Osteoblast (primary cell): ENCODE data around the gene AFAP1L2. TPM values are rescaled to one million over a fixed set of nuclear protein-coding genes. Genes with fewer than 3 reads are reported as not detected.

Experiments
- DNase-seq: peaks from one replicate; pipeline ENCODE4 v3.0.0; 2011; ENCODE audit warnings: low spot score, mixed read lengths; ENCODE audit not compliant: insufficient read length; ENCODE audit errors: missing footprints
- H2AFZ ChIP-seq: 2 replicates; pipeline ENCODE4 v1.6.0; 2011; ENCODE audit warnings: mild to moderate bottlenecking, low read length
- H3K27ac ChIP-seq: 2 replicates; pipeline ENCODE4 v1.5.1; 2011; ENCODE audit warnings: mild to moderate bottlenecking, low read depth, low read length, moderate library complexity
- H3K27me3 ChIP-seq: 2 replicates; pipeline ENCODE4 v1.6.0; 2012; ENCODE audit warnings: mild to moderate bottlenecking, control low read depth, inconsistent platforms, low read length, moderate library complexity; ENCODE audit not compliant: insufficient read depth
- H3K36me3 ChIP-seq: 2 replicates; pipeline ENCODE4 v1.5.1; 2011; ENCODE audit warnings: mild to moderate bottlenecking, low read length, control low read depth, moderate library complexity; ENCODE audit not compliant: insufficient read depth
- H3K4me1 ChIP-seq: 2 replicates; pipeline ENCODE4 v1.5.1; 2011; ENCODE audit warnings: mild to moderate bottlenecking, low read length, control low read depth, moderate library complexity; ENCODE audit not compliant: insufficient read depth
- H3K4me2 ChIP-seq: 2 replicates; pipeline ENCODE4 v1.6.0; 2011; ENCODE audit warnings: mild to moderate bottlenecking, low read length; ENCODE audit not compliant: insufficient read depth
- H3K4me3 ChIP-seq: fragments of 200-600 bp; sonication (generic); 3 replicates; pipeline ENCODE4 v1.5.1; 2012; ENCODE audit warnings: mild to moderate bottlenecking, low read length, inconsistent platforms; ENCODE audit not compliant: insufficient read depth
- H3K79me2 ChIP-seq: 2 replicates; pipeline ENCODE4 v1.6.0; 2012; ENCODE audit warnings: mild to moderate bottlenecking, low read length, control low read depth, inconsistent platforms; ENCODE audit not compliant: insufficient read depth
- H3K9me3 ChIP-seq: 2 replicates; pipeline ENCODE4 v1.5.1; 2011; ENCODE audit warnings: low read depth, low read length, control low read depth
- H4K20me1 ChIP-seq: 2 replicates; pipeline ENCODE4 v1.6.0; 2012; ENCODE audit warnings: mild to moderate bottlenecking, low read length, control low read depth; ENCODE audit not compliant: insufficient read depth
- CTCF ChIP-seq: IDR thresholded peaks from 2 replicates; pipeline ENCODE4 v1.5.1; 2011; ENCODE audit warnings: mild to moderate bottlenecking, low read depth, low read length, moderate library complexity; ENCODE audit errors: extremely low read depth
- total RNA-seq: library from RNA; depleted of rRNA; stranded (reverse); fragments of >200 nt; gene quantifications from 2 replicates; pipeline ENCODE4 v1.2.3, GENCODE V29; 2012

The AFAP1L2 gene
- total RNA-seq, 1 donor: 0.36 TPM

DNA sequence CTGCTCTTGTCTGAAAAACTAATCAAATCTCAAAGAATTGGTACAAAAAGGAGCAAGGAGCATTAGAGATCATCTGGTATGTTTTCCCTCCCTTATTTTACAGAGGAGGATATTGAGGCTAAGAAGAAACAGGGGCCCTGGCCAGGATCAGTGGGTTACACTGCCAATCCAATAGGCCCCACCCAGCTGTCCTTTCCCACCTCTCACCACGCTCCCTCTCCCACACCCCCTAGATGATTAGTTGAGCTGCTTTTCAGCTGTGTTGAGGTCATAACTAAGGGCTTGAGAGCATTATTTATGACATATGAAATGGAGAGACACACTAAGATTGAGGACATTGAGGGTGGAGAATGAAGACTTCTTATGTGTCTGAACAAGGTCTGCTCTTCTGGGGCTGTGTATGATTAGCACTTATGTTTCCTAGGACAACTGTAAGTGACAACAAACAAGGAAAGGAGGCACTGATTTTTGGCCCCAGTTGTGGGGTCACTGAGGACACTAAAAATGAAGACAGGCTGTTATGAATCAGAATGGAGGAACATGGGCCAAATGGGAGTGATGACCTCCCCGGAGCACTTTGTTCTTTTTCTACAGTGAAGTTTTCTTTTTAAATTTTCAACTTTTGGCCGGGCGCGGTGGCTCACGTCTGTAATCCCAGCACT lies 138.8 kb downstream of the AFAP1L2 start:
- H3K4me3 ChIP-seq: no peak overlapping the region
- no peak for DNase-seq
- no peak overlapping the region for H2AFZ ChIP-seq
- no peaks in the 10 kb centered on the region for H3K36me3 ChIP-seq
- peaks cover 16% of the 10 kb centered on the region for H3K27me3 ChIP-seq
- H3K27ac ChIP-seq: no peak overlapping the region
- H3K4me1 ChIP-seq: peaks cover 8% of the 10 kb centered on the region
- no peak overlapping the region for H3K4me2 ChIP-seq
- TF ChIP-seq CTCF: no peak
- H3K79me2 ChIP-seq: no peaks in the 10 kb centered on the region
- H3K9me3 ChIP-seq: no peaks in the 10 kb centered on the region
- H4K20me1 ChIP-seq: no peaks in the 10 kb centered on the region

DNA sequence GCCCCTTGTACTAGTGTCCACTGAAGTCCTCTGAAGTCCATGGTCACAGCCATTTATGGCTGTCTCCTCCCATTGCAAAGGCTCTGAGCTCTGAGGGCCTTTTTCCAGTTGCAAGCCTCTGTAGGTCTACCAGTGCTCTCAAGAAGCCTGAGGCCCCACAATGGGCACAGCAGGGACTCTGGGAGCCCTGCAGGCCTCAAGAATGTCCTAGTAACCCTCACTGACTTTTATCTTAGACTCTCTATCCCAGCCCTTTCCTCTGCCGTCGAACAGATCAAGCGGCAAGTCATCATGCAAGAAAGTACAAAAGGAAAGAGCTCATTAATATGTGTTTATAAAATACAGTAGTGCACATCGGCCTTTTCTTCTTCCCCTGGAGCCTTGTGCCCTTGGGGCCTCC lies 141.8 kb downstream of the AFAP1L2 start:
- H2AFZ ChIP-seq: no peak overlapping the region
- peaks cover 4% of the 10 kb centered on the region for H3K27me3 ChIP-seq
- no peak for TF ChIP-seq CTCF
- no peak overlapping the region for H3K4me3 ChIP-seq
- no peaks in the 10 kb centered on the region for H3K36me3 ChIP-seq
- H3K27ac ChIP-seq: no peak overlapping the region
- no peaks in the 10 kb centered on the region for H3K9me3 ChIP-seq
- H3K4me2 ChIP-seq: no peak overlapping the region
- no peaks in the 10 kb centered on the region for H4K20me1 ChIP-seq
- H3K79me2 ChIP-seq: no peaks in the 10 kb centered on the region
- H3K4me1 ChIP-seq: peaks cover 15% of the 10 kb centered on the region
- no peak for DNase-seq

DNA sequence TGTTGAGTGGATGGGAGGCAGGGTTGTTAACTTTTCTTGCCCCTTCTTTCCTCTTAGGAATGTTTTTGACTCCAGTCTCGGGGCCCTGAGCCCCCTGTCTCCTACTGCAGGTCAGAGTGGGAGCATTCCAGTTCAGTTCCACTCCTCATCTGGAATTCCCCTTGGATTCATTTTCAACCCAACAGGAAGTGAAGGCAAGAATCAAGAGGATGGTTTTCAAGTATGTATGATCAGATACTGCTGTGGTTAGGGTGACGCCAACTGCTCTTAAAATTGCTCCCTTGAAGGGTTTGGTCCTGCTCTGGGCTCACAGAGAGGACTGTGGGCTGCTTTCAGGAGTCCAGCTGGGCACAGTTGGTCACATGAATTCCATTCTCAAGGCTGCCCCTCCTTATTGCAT lies 143.2 kb downstream of the AFAP1L2 start:
- Histone ChIP-seq H3K27me3 (peaks cover 4% of the 10 kb centered on the region), H2AFZ (no peak overlapping the region), H3K4me2 (no peak overlapping the region), H3K4me1 (peaks cover 15% of the 10 kb centered on the region), H3K4me3 (no peak overlapping the region), H3K27ac (no peak overlapping the region), H4K20me1 (no peaks in the 10 kb centered on the region), H3K36me3 (no peaks in the 10 kb centered on the region), H3K9me3 (no peaks in the 10 kb centered on the region), H3K79me2 (no peaks in the 10 kb centered on the region)
- TF ChIP-seq CTCF: no peak
- DNase-seq: peak; percentile 89

- Histone ChIP-seq H3K9me3 (no peaks in the 10 kb centered on the region), H3K4me2 (no peak overlapping the region), H3K4me3 (no peak overlapping the region), H3K36me3 (no peaks in the 10 kb centered on the region), H3K4me1 (peaks cover 15% of the 10 kb centered on the region), H3K79me2 (no peaks in the 10 kb centered on the region), H3K27me3 (peaks cover 4% of the 10 kb centered on the region), H3K27ac (no peak overlapping the region), H2AFZ (no peak overlapping the region), H4K20me1 (no peaks in the 10 kb centered on the region)
- DNase-seq: no peak
- TF ChIP-seq CTCF: no peak
Measured at GRCh38 chr10:114260366-114260765, 143.9 kb downstream of the AFAP1L2 start.
